Subcutaneous adipose tissue (tissue), 4 donors: Measurements from ENCODE around the gene DDT. TPM values are rescaled to one million over a fixed set of nuclear protein-coding genes. Genes with fewer than 3 reads are reported as not detected.

Source experiments
- CTCF ChIP-seq: fragments of 450-650 bp; IDR thresholded peaks from one replicate; pipeline ENCODE4 v1.5.1; 2016; ENCODE audit warnings: low read depth, mild to moderate bottlenecking, control low read depth, antibody characterized with exemption, moderate library complexity
- total RNA-seq, 4 donors: library from RNA; depleted of rRNA; stranded (reverse); fragments of >200 nt; gene quantifications; one replicate each; pipeline ENCODE4 v1.1.0, GENCODE V29; 2016

Gene DDT
- total RNA-seq, 4 donors from 2014 or later, result 94.9 to 211 (median 111) TPM

- no peak for TF ChIP-seq CTCF
These were observed 34.4 kb upstream of the DDT start for GRCh38 chr22:24008381-24009226.

GRCh38 chr22:24008022-24008283 is 33.7 kb upstream of the DDT start:
- no peak for TF ChIP-seq CTCF

- TF ChIP-seq CTCF, result no peak
These were observed 33.2 kb upstream of the DDT start for GRCh38 chr22:24007253-24008021.

- TF ChIP-seq CTCF, result no peak
These were observed 32.6 kb upstream of the DDT start for GRCh38 chr22:24006914-24007214.

- TF ChIP-seq CTCF, result no peak
These were observed 32.1 kb upstream of the DDT start for GRCh38 chr22:24006207-24006913.

- TF ChIP-seq CTCF, result no peak
These were observed 31.0 kb upstream of the DDT start, which contains the start of gene GSTT4 for GRCh38 chr22:24005201-24005600. GSTT4 (minus strand) TSS chr22:24005453; CDS start chr22:24005356, 97 bp downstream.

- no peak for TF ChIP-seq CTCF
These were observed 29.6 kb upstream of the DDT start for GRCh38 chr22:24003887-24004286.
